HG03103 (cell line): Measurements from ENCODE around the gene PTH1R.
A peak's percentile ranks its signal among the peaks of the same experiment; 100 is the strongest.

Experiments used
- ATAC-seq: cut with Tn5 transposase; IDR thresholded peaks from one replicate; pipeline ENCODE4 v1.9.1; 2021; ENCODE audit warnings: low read depth; ENCODE audit not compliant: unreplicated experiment

PTH1R gene

DNA sequence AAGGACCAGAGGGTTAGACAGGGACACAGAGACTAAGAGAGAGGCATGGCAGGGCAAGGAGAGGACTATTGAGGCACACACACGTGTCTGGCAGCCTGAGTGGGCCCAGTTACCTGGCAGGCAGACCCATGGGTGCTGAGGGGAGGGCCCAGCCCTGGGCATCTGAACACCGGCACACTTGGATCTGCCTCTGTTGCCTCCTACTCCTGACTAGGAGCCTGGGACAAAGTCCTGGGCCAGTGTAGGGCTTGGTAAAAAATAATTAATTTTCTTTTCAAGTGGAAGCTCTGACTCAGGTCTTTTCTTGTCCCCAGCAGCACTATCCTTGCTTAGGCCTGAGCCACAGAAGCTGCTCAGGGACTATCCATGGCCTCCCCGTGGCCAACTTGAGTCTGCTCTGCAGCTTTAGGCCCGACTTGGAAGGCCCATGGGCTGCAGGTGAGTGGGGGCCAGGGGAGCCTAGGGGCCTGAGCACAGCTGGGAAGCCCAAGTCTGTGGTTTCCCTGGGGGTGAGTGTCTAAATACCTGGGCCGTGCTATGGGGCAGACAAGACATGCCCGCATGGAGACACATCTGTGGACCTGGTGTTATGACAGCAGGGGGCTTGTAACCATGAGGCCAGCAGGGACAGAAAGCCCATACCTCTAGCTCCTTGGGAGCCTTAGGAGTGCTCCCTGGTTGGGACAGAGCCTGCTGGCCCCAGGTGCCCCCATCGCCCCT is at the start of gene PTH1R:
Gene PTH1R (plus strand): TSS at position 316 of the 720 bp plus-strand sequence. CDS start 5,839 bp downstream, outside the sequence.
- no peak for ATAC-seq

DNA sequence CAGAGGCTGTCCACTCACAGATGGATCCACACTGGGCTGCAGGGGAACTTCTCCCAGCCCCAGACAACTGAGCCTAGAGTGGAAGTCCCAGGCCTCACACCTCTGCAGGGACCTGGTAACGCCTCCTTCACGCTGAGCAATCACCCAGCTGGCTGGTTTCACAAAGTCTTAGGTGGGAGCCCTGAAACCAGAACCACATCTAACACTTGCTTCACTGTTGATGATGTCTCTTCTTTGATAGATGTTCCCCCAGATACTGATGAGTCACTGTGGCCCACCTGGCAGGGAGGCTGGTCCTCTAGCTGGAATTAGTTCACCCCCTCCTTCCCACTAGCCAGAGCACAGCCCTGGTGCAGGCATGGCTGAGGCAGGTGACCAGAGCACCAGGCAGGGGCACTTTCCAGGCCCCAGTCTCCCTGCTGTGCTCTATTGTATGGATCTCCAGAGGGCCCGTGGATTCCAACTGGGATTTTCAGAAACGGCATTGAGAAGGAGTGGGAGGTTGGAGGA is 47.8 kb upstream of the PTH1R start:
- ATAC-seq, result peak; percentile 54

DNA sequence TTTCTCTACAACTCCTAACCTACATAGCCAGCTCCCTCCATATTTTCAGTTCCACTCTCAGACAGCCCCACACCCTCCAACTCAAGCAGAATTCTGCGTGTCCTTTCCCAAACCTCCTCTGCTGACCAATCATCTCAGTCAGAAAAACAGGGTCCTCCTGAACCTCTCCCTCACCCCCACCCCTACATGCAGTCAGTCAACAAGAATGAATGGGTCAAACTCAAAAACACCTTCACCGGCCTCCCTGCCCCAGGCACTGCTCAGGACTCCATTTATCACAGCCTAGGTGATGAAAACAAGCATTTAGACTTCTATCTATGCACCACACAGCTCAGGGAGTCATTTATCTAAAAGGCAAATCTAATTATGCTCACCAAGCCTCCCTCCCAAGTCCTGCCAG is 46.7 kb upstream of the PTH1R start:
- ATAC-seq, result no peak

DNA sequence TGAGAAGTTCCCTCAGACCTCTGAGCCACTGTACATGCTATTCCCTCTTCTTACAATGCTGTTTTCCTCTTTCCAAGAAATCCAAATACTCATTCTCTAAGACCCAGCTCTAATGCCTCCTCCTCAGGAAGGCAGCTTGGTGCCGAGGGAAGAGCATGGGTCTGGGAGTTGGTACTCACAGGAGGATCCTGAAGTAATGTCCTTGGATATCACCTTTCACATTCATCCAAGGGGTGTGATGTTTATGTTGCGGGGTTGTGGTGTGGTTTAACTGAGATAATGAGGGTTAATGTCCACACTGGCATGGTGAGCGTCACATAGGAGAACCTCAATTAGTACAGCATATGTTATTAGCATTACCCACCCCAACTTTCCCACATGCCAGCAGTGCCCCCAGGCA is 46.2 kb upstream of the PTH1R start:
- ATAC-seq, result no peak

DNA sequence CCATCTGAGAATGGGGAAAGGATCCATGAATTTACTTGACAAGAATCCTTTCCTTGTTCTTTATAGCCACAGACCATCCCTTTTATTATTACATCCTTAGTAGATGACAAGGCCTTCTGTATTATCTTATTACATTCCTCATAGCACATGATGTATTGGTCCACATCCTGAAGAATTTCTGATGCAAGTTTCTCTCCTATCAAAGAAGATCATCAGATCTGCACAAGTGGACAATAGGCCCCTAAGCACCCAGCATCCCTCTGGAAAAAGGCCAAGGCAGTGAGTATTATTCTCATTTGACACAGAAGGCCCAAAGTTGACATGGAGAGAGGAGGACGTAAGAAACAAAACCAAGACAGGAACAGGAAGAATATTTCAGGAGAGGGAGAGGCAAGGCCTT is 45.7 kb upstream of the PTH1R start:
- no peak for ATAC-seq

DNA sequence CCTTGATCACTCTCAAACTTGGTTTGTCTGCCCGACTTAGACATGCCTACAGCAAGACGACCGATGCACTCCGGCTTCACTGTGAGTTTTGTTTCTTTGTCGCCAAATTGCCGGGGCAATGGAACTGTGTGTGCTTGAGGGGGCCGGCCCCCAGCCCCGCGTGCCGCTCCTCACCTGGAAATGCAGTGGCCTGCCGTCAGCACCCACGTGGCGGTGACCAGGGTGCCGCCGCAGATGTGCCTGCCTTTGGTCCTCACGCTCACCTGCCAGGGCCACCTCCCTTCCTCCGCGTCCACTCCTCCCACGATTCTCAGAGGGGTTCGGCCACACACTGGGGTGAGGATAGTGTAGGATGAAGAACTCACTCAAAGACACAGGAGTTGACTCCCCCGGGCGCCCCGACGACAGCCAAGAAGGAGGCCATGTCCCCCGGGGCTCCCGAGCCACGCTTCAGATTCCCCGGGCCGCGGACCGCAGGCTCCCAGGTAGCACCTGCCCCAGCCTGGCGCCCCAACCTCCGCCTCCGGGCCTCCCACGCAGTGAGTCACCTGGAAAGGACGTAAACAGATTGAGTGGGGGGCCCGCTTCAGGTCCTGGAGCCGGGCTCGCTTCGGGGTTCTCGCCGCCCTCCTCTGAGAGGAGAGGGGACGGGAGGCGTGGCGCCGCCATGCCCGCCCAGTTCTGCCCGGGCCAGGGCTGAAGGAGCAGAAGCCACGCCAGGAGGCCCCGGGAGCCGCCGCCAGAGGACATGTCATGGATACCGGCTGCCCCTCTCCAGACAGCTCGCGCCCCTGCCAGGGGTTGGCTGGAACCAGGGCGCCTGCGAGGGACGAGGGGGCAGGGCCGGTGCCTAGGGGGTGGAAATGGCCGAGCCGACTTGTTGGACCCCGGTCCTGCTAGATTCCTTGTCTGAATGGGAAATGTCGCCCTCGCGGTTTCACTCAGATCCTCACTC is 43.9 kb upstream of the PTH1R start:
- no peak for ATAC-seq

DNA sequence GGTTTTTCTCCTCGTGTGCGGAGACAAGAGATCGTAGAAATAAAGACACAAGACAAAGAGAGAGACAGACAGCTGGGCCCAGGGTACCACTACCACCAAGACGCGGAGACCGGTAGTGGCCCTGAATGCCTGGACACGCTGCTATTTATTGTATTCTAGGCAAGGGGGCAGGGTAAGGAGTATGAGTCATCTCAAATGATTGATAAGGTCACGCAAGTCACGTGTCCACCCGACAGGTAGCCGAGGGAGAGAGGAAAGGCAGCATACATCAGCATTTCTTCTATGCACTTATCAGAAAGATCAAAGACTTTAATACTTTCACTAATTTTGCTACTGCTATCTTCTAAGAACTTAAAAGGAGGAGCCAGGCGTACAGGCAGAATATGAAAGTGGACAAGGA is 42.5 kb upstream of the PTH1R start:
- no peak for ATAC-seq

DNA sequence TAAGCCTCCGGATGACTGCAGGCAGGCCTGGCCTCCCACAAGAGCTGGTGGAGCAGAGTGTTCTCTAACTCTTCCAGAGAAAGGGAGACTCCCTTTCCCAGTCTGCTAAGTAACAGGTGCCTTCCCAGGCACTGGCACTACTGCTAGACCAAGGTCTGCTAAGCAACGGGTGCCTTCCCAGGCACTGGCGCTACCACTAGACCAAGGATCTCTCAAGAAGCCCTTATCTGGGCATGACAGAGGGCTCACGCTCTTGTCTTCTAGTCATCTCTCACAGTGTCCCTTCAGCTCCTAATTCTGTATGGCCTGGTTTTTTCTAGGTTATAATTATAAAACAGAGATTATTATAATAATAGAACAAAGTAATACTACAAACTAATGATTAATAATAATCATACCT is 42.0 kb upstream of the PTH1R start:
- ATAC-seq, result no peak

DNA sequence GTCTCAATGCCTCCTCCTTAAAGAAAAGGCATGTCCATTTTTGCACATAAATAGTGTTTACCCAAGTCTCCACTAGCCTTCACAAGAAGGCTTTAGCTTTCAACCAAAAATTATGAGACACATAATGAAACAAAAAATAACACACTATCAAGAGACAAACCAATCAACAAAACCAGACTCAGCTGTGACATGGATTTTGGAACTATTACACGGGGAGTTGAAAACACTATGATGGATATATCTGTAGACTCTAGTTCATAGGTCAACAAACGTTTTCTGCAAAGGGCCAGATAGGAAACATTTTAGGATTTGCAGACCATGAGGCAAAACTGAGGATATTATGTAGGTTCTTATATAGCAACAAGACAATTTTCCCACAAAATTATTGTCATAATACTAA is 39.2 kb upstream of the PTH1R start:
- ATAC-seq, result no peak

DNA sequence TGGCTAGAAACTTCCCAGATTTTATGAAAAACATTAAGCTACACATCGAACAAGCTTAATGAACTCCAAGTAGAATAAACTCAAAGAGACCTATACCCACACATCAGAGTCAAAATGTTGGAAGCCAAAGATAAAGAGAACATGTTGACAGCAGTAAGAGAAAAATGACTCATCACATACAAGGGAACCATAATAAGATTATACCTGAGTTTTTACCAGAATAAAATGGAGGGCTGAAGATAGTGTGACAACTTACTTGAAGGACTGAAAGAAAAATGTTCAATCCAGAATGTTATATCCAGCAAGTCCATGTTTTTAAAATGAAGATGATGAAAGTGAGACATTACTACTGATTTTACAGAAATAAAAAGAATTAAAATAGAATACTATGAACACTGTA is 37.0 kb upstream of the PTH1R start:
- ATAC-seq, result no peak

DNA sequence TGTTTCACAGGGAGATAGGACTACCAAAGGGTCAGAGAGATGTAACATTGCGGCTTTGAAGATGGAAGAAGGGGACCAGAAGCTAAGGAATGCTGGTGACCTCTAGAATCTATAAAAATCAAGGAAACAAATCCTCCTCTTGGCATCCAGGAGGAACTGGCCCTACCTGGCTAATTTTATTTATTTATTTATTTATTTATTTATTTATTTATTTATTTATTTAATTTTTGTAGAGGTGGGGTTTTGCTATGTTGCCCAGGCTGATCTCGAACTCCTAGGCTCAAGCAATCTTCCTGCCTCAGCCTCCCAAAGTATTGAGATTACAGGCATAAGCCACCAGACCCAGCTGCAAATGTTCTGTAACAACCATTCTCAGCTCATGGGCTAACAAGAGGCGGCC is 34.0 kb upstream of the PTH1R start:
- no peak for ATAC-seq

DNA sequence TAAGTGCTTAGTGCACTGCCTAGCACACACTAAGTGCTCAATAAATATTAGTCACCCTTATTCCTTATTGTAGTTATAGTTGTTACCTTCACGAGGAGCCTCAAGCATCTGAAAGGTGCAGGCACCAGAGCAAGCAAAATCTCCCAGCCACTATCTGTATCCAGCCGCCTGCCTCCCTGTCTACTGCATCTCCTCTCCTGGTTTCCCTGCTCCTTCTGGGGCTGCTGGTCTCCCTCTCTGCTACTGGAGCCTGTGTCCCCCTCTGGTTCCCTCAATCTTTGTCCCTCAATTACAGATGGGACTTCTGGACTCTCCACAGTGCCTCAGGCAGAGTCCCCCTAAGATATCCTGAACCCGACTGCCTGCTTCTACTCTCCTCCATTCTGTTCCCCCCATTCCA is 33.1 kb upstream of the PTH1R start:
- ATAC-seq, result no peak

DNA sequence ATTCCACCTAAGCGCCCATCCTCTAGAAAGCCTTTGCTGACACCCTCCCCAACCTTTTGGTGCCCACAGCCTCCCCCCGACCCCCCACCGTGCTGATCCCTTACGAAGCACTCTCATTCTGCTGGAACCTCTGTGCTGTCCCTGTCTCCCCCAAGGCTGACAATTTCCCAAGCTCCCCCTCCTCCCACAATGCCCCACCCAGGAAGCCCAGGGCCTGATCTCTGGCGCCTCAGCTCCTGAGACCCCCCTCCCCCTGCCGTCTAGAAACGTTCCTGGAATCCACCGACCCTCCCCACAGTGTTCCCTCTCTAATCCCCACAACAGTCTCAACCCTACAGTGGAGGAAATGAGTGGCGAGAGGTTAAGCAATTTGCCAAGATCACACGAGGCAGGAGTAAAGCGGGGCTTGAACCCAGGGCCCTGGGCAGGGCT is 32.6 kb upstream of the PTH1R start:
- ATAC-seq, result no peak

DNA sequence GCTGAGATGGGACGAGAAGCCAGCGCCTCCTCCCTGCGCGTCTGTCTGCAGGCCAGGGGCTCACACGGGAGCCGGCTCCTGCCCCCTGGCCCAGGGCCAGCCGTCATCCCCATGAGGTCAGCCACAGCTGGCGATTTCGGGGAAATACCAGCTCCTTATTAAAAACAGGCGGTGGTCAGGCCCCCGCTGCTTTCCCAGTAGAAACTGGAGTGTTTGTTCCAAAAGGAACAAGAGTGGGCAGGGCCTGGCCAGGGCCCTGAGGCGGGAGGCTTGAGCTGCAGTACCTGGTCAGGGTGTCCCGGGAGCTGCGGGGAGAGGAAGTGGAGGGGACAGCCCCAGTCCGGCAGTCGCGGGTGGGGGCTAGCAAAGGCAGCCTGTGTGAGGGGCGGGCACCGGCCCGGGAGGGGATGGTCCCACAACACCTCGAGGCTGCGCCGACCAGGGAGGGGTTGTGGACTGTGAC is 32.1 kb upstream of the PTH1R start:
- peak; percentile 39 for ATAC-seq

DNA sequence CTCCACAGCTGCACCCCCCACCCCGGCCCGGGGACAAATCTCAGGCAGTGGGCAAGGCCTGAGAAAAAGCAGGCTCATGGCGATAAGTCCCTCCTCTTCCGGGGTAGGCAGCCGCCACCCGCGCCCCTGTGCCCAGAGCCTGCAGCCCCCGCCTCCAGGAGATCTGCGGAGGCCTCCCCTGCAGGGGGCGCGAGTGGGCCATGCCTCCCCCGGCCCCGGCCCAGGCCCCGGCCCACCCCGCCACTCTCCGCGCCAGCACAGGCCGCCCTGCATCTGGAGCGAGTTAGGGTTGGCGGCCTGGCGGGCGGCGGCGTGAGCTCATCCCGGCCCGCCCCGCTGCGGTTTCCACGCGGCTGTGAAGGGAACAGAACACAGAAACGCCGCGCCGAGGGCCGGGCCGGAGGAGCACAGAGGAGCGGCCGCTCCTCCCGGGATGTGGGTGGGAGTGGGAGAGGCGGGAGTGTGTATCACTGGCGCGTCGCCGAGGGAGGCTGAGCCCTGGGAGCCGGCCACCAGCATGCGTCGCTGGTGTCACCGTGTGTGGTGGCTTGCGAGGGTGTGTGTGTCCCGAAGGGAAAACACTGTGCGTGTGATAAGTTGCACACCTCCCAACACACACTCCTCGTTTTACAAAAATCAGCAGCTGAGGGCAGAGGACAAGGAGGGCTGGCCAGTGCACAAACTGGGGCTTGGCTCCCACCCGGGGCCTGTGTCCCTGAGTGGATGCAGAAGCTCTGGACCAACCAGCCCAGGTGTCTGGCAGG is 31.5 kb upstream of the PTH1R start:
- ATAC-seq, result peak; percentile 70

DNA sequence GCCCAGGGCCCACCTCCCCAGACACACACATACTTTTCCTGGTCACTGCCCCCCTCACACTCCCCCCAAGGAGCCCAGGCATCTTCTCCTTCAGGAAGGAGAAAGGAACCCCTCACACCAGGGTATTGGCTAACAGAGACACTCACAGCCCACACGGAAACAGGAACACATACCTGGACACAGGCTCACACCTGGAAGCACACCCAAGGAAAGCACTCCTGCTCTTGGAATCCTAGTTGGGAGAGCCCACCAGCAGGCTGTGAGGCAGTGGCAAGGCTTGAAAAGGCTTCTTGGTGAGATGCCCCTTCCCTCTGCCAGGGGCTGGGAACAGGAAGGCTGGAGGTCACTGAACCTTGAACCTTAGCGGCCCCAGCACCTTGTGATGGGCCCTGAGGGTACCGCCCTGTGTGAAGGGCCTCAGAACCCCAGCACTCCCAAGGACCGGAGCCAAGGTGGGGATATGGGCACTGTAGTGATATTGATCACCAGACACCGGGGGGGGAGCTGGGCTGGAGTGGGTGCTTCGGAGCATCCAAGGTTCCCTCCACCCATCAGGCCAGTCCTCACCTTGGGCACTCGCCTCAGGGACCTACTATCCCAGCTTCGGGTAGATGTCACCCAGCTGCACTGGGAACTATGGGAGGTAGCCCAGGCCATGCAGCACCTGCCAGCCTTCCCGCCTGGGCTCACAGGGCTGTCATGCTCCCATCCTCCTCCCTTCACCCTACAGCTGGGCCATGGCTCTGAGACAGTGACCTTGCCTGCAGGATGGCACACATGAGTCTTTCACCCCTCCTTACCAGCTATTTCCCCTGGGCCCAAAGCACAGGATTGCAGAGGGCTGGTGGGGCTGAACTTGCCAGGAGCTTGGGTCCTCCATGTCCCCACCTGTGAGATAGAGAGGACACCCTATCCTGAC is 30.6 kb upstream of the PTH1R start:
- no peak for ATAC-seq

DNA sequence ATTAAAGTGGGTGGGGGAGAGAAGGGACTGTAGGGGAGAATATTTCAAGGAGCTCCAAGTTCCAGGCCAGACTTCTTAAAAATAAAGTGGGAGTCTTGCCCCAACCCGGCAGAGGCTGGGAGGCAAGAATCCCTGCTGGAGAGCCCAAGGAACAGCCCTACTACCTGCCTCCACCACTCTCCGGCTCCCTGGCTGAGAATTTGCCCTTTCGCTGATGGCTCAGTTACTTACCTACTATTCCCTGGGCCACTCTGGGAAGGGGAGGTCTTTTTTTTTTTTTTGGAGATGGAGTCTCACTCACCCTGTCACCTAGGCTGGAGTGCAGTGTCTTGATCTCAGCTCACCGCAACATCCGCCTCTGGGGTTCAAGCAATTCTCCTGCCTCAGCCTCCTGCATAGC is 29.8 kb upstream of the PTH1R start:
- no peak for ATAC-seq

DNA sequence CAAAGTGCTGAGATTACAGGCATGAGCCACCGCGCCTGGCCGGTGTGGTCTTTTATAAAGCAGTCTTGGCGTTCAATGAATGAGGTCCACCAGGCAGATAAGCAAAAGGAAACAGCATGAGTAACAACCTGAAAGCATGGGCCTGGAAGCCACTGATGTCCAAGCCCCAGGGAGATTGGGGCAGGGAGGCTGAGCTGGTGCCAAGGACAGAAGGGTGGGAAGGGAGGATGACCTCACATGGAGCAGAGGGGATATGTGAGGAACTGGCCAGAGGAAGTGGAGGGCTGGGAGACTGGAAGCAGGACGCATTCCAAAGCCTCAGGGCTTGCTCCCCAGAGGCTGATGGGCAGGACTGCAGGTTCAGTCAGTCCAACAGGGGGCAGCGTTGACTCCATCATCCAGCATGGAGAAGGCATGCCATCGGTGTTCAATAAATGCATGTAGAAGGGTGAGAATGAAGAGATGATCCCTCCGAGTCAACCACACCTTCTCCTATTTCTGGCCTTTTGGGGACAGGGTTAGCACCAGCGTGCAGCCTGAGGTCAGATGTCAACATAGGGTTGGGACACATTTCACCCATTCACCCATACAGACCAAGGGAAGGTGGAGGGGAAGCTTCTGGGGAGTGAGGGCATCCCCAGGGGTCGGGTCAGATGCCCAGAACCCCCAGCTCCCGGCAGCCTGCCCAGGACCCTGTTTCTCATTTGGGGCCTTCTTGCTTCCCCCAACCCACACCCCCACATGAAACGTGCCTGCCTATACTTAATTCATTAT is 29.1 kb upstream of the PTH1R start:
- no peak for ATAC-seq

DNA sequence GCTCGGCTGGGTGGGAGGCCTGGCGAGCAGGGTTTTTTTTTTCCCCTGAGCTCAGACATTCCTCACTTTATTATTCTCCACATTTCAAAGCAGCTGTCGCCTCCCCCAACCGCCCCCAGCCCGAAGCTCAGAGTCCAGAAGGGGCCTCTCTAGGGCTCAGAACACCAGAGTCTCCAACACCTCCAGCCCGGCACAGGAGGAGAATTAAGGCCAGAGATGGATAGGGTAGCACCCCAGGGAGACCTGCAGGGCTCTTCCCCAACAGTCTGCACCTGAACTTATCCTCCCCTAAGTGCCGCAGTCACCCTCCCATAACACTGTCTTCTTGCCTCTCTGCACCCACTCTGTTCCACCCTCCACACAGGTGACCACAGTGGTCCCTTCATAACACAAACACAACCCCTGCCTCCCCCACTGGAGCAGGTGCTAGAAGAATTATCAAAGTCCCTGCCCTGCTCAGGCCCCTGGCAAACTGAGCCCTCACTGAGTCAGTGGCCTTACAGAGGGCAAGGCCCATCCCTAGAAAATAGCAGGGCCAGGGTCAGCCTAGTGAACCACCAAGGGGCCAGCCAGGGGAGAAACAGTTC is 28.4 kb upstream of the PTH1R start:
- no peak for ATAC-seq
